Measurements from ENCODE around the gene GPSM1.

Gene GPSM1

DNA sequence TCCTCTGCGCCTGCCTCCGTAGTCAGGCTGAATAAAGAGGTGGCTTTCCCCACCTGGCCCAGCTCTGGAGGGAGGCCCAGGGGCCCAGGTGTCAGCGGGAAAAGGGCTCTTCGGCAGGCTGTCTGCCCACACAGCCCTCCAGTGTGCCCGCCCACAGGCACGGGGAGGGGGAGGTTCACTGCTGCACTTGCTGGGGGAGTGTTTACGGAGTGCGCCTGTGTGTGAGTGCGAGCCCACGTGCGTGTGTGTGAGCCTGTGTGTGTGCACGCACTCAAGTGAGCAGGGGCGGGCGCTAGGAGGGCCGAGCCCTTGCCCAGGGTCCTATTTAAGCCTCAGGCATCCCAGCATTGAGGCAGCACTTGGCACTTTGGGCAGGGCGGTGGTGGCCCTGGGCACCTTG is 25.3 kb downstream of the GPSM1 start:
- no peak for TF ChIP-seq POLR2A (IDR thresholded peaks at IDR 0.05; ENCODE audit: low read depth, low read length)
- no peak for FAIRE-seq

DNA sequence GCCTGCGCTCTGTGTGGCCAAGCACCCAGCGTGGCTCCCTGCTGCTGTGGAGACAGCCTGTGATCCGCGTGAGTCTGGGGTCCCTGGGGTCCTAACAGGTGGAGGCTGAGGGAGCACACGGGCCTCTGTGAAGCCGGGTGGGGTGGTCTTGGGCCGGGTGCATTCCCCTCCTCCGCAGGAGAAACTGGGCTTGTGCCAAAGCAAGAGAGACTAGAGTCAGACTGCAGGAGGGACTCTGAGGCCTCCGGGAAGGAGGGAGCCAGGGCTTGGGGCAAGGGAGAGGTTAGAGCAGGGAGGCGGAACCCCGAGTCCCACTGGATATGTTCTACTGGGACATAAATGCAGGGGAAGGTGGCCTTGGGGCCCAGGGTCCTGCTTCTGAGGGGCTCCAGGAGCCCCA is 25.7 kb downstream of the GPSM1 start:
- no peak for DNase-seq (ENCODE audit: insufficient read length, low spot score)
- no peak for TF ChIP-seq POLR2A (IDR thresholded peaks at IDR 0.05; ENCODE audit: low read depth, low read length)

More for the DNA sequence above, 25.3 kb downstream of the GPSM1 start:
- no peak for DNase-seq (ENCODE audit: insufficient read length, low spot score)

DNA sequence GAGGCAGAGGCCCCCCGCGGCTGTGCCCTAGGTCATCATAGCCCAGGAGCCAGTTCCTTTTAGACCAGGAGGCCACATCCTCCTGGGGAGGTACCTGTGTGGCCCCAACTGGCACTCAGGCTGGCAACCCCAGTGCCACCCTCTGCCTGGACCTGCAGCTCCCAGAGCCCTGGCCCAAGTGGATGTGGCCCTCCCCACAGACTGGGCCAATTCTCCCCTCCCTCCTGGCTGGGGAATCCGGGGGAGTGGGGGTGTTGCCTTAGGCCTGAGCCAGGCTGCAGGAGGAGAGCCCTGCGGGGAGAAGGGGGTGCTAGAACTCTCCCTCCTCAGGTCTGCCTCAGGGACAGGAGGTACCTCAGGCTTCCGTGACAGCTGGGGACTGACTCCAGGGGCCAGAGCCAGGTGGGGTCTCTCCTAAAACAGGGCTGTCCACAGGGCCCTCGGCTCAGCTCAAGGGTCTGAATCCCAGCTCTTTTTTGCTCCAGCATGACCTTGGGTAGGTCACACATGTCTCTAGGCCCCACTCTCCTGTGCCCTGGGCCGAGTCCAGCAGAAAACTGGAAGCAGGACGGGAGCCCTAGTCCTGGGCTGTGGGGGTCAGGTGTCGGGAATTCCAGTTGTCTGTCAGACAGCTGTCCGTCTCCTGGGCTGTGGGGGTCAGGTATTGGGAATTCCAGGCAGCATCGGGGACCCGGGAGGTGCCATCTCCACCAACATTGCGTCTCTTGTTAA is 26.6 kb downstream of the GPSM1 start:
- TF ChIP-seq POLR2A (IDR thresholded peaks at IDR 0.05; ENCODE audit: low read depth, low read length): no peak
- no peak for FAIRE-seq
- DNase-seq (ENCODE audit: insufficient read length, low spot score): no peak

More for the DNA sequence above, 25.7 kb downstream of the GPSM1 start:
- FAIRE-seq: no peak

DNA sequence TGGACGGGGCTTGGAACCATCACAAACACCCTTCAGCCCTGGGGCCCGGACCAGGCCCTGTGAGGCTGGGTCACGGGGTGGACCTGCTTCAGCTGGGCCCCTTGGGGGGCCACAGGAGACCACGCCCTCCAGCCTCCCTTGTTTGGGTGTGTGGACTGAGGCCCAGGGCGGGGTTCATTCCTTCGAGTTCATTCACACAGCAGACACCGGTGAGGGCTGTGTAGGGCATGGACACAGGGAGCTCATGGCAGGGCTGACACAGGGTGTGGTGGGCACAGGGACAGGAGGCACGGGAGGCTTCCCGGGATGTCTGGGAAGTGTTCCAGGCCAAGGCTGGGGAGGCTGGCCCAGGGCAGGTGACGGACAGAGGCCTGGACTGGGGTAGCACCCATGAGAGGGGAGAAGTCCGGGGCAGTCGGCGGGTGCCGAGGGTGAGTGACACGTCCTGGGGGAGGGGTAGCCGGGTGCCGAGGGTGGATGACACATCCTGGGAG is 27.3 kb downstream of the GPSM1 start:
- DNase-seq (ENCODE audit: insufficient read length, low spot score) (peak; percentile 98), FAIRE-seq (peak; percentile 88)
- TF ChIP-seq POLR2A (IDR thresholded peaks at IDR 0.05; ENCODE audit: low read depth, low read length): 0 out of 2 replicates have a peak, but pooled peaks have one; percentile 26

DNA sequence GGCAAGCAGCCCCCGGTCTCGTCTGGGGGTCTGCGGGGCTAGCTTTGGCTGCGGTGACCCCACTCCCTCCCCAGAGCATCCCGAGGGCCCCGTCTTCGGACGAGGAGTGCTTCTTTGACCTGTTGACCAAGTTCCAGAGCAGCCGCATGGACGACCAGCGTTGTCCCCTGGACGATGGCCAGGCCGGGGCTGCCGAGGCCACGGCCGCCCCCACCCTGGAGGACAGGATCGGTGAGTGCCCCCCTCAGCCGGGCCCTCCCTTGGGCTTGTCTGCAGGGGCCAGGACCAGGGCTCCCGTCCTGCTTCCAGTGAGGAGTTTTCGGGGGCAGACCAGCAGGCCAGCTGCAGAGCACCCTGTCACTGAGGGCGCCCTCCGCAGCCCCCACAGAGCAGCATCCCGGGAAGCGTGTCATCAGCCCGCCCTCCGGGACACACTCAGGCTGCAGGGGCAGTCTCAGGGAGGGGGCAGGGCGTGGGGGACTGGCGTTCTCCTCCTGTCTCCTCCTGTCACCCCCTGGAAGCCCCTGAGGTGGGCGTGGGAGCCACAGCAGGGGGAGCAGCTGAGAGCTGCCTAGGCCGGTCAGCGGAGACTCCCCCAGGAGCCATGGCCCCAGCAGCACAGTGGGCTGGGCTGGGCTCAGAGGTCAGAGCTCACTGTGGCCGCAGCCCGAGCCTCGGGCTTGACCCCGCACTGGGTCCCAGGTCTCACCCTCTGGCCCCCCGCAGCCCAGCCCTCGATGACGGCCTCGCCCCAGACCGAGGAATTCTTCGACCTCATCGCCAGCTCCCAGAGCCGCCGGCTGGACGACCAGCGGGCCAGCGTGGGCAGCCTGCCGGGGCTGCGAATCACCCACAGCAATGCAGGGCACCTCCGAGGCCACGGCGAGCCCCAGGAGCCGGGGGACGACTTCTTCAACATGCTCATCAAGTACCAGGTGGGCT is 28.5 kb downstream of the GPSM1 start:
- no peak for DNase-seq (ENCODE audit: insufficient read length, low spot score)
- TF ChIP-seq POLR2A (IDR thresholded peaks at IDR 0.05; ENCODE audit: low read depth, low read length): no peak
- FAIRE-seq: no peak

DNA sequence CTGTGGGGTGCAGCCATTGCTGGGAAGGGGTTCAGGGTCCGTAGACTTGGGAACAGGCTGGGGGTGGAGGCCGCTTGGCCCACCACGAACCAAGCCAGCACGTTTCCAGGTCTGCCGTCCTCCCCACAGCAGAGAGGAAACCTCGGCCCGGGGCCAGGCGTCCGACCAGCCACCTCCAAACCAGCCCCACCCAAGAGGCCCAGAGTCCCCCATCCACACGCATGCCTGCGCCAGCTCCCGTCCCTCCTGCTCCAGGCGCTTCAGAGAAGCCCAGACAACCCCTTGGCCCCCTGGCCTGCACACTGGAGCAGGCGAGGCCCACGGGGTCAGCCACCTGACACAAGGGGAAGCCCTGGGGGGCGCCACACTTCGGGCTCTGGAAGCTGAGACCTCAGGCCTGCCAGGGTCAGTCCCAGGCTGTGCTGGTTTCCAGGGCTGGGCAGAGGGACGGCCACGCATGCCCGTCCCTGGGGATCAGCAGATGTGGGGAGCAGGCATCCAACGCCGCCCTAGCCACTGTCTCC is 29.9 kb downstream of the GPSM1 start:
- DNase-seq (ENCODE audit: insufficient read length, low spot score) (no peak), FAIRE-seq (no peak)
- no peak for TF ChIP-seq POLR2A (IDR thresholded peaks at IDR 0.05; ENCODE audit: low read depth, low read length)

DNA sequence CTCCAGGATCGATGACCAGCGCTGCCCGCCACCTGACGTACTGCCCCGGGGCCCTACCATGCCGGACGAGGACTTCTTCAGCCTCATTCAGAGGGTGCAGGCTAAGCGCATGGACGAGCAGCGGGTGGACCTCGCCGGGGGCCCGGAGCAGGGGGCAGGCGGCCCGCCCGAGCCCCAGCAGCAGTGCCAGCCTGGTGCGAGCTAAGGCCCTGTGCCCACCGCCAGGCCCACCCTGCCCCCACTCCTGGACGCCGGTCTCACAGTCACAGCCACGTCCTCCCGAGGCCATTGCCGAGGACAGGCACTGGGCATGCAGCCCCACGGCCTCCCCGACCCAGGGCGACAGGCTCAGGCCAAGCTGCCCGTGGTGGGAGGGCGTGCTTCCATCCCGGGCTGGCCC is 30.7 kb downstream of the GPSM1 start:
- FAIRE-seq (no peak), DNase-seq (ENCODE audit: insufficient read length, low spot score) (no peak)
- TF ChIP-seq POLR2A (IDR thresholded peaks at IDR 0.05; ENCODE audit: low read depth, low read length): no peak

DNA sequence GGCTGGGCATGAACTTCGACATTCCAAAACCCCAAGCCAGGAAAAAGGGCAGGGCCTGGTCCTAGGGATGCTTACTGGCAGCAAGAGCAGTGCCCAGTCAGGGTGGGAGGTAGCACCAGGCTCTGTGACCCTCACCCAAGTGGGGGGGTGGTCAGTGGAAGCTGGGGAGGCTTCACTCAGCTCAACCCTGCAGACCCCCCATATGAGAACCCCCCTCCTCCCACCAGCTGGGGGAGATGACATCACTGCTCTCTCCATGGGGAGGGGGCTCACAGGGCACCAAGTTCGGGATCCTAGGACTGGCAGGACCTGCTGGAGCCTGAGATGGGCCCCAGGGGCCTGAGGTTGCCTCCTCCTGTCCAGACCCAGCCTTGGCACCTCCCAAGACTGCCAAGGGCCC is 31.5 kb downstream of the GPSM1 start:
- FAIRE-seq (no peak), DNase-seq (ENCODE audit: insufficient read length, low spot score) (no peak)
- no peak for TF ChIP-seq POLR2A (IDR thresholded peaks at IDR 0.05; ENCODE audit: low read depth, low read length)

DNA sequence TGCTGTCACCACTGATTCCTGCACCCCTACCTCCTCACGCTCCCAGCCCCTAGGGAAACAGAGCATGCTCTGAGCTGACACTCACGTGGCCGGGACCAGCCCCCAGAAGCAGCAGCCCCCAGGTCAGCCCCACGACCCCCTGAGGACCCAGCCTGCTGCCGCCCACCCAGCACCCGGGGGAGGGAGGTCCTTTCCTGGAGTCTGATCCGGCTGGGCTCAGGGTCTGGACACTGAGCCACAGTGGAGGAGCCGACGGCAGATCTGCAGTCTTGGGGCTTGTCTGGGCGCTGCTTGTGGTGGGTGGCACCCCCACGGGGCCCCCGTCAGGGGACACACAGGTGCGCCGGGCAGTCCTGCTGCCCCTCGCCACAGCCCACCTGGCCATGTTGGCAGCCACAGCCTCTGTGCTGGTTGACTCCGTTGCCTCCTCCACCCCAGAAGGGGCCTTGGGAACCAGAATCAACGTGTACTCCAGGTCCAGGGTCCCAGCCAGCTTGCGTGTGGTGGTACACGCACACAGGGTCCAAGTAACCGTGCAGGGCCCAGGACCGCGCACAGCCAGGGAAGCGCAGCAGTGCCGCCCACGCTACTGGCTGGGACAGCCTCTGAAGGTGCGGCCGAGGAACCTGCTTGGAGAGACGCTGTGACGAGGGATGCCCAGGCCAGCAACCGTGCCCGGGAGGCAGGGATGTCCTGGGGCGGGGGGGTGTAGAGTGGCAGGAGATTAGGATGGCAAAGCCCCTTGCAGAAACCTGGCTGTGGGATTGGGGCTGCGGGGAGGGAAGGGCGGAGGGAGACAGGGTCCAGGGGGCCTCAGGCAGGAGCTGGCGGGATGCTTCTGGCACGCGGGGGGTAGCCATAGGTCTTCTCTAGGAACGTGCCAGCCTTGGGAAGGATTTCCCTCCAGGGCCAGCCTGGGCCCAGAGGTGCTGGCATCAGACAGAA is 32.7 kb downstream of the GPSM1 start:
- FAIRE-seq: no peak
- no peak for TF ChIP-seq POLR2A (IDR thresholded peaks at IDR 0.05; ENCODE audit: low read depth, low read length)
- DNase-seq (ENCODE audit: insufficient read length, low spot score): no peak

DNA sequence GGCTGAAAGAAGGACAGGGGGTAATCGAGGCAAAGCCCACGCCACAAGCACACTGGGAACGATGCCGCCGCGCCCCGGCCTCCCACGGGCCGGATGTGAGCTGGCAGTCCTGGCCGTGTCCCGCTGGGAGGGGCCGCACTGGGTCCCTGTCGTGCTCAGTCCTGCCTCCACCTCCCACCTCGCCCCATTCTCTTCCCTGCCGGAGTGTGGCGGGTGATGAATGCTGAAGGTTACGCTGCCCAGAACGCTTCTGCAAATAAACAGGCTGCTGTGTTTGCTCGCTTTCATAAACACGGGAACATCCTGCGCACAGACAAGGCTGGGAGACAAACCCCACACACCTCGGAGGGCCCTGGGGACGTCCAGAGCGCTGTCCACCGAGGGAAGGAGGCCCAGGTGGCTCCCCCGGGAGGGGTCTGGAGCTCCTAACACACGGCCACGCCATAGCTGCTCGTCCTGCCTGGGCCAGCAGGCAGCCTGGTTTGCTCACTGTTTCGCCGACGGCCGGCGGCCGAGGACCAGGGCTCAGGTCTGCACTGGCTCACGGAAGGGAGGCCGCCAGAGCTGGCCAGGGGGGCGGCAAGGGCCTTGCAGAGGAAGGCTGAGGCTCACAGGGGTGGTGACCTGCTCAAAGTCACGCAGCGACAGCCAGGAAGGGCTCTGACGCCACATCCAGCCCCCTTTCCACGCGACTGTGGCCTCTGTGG is 33.9 kb downstream of the GPSM1 start:
- FAIRE-seq (no peak), DNase-seq (ENCODE audit: insufficient read length, low spot score) (no peak)
- no peak for TF ChIP-seq POLR2A (IDR thresholded peaks at IDR 0.05; ENCODE audit: low read depth, low read length)

DNA sequence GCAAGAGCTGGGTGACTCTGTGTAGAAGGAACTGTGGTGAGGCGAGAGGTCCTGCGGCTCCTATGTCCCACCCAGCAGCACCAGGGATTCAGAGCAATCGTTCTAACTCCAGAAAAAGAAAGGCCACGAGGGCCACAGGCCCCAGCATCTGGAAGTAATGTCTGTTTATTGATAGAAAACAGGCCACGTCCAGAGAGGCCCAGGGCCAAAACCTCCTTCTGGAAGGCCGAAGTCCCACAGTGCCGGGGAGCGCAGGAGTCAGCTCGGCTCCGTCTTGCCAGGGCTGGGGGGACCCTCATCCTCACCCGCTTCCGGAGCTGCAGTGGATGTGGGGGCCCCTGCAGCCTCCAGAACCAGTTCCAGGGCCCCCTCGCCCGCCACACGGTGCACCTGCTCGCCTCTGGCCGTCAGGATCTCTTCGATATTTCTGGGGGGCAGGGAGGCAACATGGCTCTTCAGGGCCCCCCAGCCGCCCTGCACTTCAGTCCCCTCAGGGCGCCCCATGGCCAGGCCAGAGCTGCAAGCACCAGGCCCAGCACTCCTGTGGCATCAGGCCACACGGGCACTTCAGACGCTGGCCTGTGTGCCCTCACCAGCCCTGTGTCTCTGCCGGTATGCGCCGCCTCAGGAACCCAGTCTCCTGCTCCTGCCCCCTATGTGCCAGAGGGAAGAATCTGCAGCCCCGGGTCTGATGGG is 34.6 kb downstream of the GPSM1 start:
- TF ChIP-seq POLR2A (IDR thresholded peaks at IDR 0.05; ENCODE audit: low read depth, low read length): no peak
- FAIRE-seq (no peak), DNase-seq (ENCODE audit: insufficient read length, low spot score) (no peak)

DNA sequence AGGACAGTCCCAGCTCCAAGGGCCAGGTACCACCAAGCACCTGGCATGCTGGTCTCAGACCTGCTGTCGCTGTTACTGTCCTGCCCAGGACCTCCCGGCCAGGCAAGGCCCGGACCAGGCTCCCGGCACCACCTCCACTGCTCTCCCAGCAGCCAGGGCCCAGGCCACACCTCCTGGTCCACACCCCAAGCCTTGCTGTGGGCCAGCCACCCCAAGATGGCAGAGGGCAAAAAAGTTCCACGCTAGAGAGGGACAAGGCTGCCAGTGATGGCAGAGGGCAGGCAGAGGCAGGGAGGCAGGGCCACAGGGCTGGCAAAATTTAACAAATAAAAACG is 35.1 kb downstream of the GPSM1 start:
- FAIRE-seq (no peak), DNase-seq (ENCODE audit: insufficient read length, low spot score) (no peak)
- no peak for TF ChIP-seq POLR2A (IDR thresholded peaks at IDR 0.05; ENCODE audit: low read depth, low read length)
